ENCODE measurements around the gene RPS6KA5.
"Not testable (repeated sequence)": the region's sequence is repeated elsewhere in the genome, so short reads cannot be mapped to it uniquely, and the experiment has no call there.

The RPS6KA5 gene

GRCh38 chr14:90858511-90858910, 201.9 kb downstream of the RPS6KA5 start:
- DNase-seq = no peak

- no peak for DNase-seq
Observed at GRCh38 chr14:90857866-90858265, 202.6 kb downstream of the RPS6KA5 start.

DNA sequence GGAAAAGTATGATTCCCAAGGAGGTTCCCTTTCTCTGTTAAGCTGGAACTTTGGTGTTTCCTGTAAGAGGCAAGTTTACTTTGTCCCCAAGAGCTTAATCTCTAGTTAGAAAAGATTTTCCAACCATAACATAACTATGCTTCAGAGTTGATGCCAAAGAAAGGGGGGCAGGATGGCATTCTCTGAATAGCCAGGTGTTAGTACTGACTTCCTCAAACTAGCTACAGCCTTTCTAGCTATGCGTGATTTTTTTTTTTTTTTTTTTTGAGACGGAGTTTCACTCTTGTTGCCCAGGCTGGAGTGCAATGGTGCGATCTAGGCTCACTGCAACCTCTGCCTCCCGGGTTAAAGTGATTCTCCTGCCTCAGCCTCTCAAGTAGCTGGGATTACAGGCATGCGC, 204.3 kb downstream of the RPS6KA5 start:
- not testable (repeated sequence) for DNase-seq

DNA sequence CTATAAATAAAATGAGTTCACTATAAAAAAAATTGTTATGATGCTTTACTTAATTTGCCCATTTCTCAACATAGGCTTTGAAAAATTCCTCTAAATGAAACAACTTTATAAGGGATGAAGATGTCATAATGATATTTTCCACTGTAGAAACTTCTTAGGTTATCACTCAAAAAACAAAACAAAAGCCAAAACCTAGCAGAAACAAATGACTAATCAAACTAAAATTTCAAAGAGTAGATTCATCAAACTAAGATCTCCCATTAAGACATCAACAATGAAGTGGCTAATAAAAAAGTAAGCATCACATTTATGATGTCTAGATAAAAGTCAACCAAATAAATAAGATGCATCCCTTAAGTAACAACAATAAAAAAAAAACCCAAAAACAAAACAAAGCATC, 207.3 kb downstream of the RPS6KA5 start:
- no peak for DNase-seq

GRCh38 chr14:90851327-90852036, 209.0 kb downstream of the RPS6KA5 start:
- DNase-seq = no peak

DNA sequence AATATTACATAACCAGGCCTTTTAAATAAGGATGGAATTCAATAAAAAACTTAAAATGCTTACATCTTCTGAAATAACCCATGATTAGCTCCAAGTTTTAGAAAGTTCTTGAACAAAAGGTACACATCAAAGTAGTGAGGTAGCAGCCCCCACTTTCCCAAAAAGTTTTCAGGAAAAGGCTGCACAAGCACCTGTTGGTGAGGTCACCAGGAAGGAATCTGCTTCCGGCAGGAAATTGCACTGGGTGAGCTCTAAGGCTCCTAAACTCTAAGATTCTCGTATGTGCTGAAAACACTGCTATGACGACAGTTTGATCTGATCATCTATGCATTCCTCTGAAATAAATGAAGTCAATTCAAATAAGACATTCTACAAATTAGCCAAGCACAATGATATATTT, 210.0 kb downstream of the RPS6KA5 start:
- no peak for DNase-seq

DNA sequence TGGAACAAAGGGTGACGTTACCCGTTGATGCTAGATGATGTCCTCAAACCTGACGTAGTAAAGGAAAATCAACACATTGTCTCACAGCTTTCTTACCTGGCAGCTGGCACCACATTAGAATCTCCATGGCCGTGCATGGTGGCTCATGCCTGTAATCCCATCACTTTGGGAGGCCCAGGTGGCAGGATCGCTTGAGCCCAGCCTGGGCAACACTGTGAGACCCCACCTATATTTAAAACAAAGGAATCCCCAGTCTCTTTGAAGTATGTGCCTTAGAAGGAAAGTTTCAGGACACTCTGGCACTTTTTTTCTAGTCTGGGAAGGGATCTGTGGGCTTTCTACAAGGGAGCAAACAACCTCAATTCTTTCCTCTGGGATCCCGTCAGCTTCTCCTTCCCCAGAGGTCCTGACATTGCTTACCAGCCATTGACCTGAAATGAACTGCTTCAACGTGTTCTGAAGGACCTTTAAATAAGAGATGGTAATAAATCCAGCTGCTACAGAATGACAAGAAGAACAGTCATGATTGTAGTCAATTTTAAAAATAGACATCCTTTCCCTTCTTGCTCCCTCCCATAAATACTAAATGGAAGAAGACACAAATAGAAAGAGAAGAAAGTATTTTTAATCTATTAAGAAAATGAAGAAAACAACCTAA, 210.5 kb downstream of the RPS6KA5 start:
- no peak for DNase-seq

DNA sequence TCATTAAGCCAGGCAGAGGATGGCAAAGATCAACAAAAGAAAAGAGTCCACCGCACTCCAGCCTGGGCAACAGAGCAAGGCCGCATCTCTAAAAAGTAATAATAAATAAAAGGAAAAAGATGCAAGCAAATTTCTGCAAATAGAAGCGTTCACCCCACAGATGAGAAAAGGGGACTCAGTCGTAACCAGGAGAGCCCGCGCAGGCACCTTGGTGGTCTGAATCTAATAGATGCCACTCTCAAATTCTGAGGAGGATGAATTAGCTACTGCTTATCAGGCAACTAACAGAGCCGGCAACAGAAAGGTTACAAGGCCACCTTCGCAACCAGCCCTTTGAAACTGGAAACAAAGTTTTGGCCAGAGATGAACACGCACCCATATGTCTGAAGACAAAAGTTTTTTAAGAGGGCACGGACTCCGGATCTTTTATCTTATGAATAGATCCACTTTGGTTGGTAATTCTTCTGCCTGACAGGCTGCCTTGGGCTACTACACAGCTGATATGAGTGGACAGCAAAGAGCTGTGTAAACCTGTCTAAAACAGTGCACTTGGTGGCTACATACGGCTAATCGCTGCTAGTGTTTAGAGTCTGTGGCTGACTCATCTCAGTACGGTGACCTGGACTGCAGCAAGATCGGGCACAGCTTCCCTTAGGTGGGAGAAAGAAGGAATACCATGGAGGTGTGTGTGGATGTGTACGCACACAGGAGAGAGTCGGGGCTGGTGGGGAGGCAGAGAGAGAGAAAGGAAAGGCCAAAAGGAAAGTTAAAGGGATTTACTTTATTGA, 211.3 kb downstream of the RPS6KA5 start:
- DNase-seq = no peak

GRCh38 chr14:90846511-90846910, 213.9 kb downstream of the RPS6KA5 start:
- no peak for DNase-seq

DNA sequence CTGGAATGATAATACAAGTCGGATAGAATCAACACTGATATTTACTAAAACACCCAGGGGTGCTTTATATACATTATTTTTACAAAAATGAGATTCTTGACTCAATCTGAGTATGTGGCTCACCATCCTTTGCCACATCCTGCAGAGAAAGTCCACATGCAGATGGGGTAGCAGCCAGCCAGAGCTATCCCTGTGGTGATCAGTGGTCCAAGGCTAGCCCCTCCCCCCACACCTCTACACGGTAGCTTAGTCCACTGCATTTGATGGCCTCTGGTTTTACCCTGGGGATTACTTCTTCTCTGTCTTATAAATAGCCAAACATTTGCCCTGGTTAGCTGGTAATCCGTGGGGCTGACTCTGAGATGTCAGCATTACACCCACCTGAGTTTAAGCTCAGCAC, 216.1 kb downstream of the RPS6KA5 start:
- DNase-seq = no peak

DNA sequence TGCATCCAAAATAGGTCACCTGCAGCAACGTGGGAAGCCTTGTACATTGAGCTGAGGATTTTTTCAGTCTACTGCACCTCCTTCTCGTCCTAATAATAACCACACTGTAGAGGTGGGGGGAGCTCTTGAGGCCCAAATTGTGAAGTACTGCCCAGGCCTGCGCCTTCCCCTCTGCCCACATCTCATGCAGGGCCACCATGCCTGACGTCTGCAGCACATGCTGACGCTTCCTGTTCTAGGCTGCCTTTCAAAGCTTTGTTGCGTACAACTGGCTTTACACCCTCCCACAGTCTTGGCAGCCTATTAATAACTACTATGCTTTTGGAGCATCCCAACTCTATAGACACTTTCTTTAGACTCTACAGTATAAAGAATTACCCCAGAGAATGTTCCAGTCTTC, 217.7 kb downstream of the RPS6KA5 start:
- no peak for DNase-seq

GRCh38 chr14:90840667-90841066, 219.8 kb downstream of the RPS6KA5 start:
- not testable (repeated sequence) for DNase-seq

- no peak for DNase-seq
Observed at GRCh38 chr14:90839889-90840266, 220.6 kb downstream of the RPS6KA5 start.

GRCh38 chr14:90839024-90839888, 221.2 kb downstream of the RPS6KA5 start:
- DNase-seq = no peak

DNA sequence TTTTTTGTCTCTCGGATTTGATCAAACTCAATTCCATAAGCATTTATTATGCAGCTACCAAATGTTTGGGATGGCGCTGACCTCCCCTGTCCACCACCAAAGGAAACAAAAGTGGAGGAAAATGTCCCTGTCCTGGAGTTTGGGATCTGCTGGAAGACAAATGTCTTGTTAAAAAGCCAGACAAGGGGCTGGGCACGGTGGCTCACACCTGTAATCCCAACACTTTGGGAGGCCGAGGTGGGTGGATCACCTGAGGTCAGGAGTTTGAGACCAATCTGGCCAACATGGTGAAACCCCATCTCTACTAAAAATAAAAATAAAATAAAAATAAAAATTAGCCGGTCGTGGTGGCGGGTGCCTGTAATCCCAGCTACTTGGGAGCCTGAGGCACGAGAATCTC, 221.9 kb downstream of the RPS6KA5 start:
- not testable (repeated sequence) for DNase-seq

DNA sequence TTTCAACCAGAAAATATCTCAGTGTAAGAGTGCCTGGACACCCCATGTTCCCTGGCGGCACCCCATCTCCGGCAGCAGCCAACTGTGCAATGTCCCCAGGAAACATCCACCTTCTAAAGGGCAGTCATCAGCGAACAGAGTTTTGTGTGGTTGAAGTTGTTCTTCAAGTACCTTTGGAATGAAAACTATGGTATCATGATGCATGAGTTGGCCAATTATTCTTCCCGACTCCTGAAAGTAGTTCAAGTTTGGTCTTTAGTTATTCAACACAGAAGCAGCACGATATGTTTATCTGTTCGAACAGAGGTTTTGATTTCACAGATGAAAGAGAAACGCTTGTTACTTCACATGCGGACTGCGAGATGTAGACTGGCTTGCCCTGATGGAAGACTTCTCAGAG, 223.1 kb downstream of the RPS6KA5 start:
- DNase-seq = no peak

DNA sequence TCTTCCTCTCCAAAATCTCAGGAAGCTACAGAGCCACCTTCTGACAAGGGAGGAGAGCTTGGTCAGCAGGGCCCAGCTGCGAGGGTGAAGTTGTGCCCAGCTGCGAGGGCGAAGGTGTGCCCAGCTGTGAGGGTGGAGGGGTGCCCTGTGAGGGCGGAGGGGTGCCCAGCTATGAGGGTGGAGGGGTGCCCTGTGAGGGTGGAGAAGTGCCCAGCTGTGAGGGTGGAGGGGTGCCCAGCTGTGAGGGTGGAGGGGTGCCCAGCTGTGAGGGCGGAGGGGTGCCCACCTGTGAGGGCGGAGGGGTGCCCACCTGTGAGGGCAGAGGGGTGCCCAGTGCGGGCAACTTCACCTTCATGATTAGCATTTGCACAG, 223.8 kb downstream of the RPS6KA5 start:
- DNase-seq = no peak

GRCh38 chr14:90831821-90832220, 228.6 kb downstream of the RPS6KA5 start:
- DNase-seq = no peak

GRCh38 chr14:90830931-90831701, 229.3 kb downstream of the RPS6KA5 start:
- DNase-seq = no peak

DNA sequence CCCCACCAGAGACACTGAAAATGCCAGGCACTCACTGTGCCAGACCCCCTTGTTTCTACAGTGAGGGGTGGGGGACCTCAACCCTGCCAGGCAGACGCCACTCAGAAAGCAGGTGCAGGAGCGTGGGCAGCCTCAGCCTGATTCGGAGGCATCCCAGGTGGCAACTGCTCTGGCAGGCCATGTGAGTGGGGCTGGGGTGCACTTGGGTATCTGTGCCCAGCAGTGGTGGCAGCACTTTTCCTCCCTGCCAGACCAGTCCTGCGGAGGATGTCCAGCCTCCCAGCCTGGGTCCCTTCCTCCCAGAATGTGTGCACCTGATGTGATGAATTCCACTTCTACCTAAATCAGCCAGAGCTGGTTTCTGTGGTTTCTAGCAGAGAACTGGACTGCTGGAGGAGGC, 230.8 kb downstream of the RPS6KA5 start:
- no peak for DNase-seq

GRCh38 chr14:90828642-90829487, 231.6 kb downstream of the RPS6KA5 start:
- DNase-seq = no peak
